Right atrium auricular region (tissue), 2 donors: Measurements from ENCODE around the gene COG1. TPM values are rescaled to one million over a fixed set of nuclear protein-coding genes. Genes with fewer than 3 reads are reported as not detected.

Experiments used
- DNase-seq: peaks from one replicate; pipeline ENCODE4 v3.0.0-alpha.2; 2019; ENCODE audit warnings: low spot score
- H3K27ac ChIP-seq, 2 donors: fragments of 200-600 bp; sonication (generic); 1 replicate in 1 of 2; 2 replicates in 1 of 2; pipeline ENCODE4 v1.5.1; 2016 to 2019
- H3K27me3 ChIP-seq, 2 donors: fragments of 200-600 bp; sonication (generic); one replicate each; pipeline versions ENCODE4 v1.5.1 to v1.6.0; 2017 to 2019
- H3K36me3 ChIP-seq: fragments of 200-600 bp; sonication (generic); one replicate; pipeline ENCODE4 v1.5.1; 2016
- H3K4me1 ChIP-seq, 2 donors: fragments of 200-600 bp; sonication (generic); one replicate each; pipeline versions ENCODE4 v1.5.1 to v1.6.0; 2017 to 2019
- H3K4me3 ChIP-seq, 2 donors: fragments of 200-600 bp; sonication (generic); 1 replicate in 1 of 2; 2 replicates in 1 of 2; pipeline ENCODE4 v1.5.1; 2017 to 2019; ENCODE audit warnings: mild to moderate bottlenecking in 1 of 2, moderate library complexity in 1 of 2
- H3K9me3 ChIP-seq, 2 donors: fragments of 200-600 bp; sonication (generic); one replicate each; pipeline ENCODE4 v1.5.1; 2019
- total RNA-seq, 2 donors: library from RNA; depleted of rRNA; stranded (reverse); fragments of >200 nt; gene quantifications; one replicate each; pipeline ENCODE4 v1.1.0, GENCODE V29; 2016
- TF ChIP-seq, protein P1 (sequence below), 2 donors: fragments of 200-600 bp; sonication (generic); IDR thresholded peaks; one replicate each; pipeline ENCODE4 v1.5.1; 2019; ENCODE audit warnings: antibody characterized with exemption in 2 of 2

COG1 gene
- total RNA-seq, 2 donors from 2014 or later = 17.3 to 21.3 TPM

DNA sequence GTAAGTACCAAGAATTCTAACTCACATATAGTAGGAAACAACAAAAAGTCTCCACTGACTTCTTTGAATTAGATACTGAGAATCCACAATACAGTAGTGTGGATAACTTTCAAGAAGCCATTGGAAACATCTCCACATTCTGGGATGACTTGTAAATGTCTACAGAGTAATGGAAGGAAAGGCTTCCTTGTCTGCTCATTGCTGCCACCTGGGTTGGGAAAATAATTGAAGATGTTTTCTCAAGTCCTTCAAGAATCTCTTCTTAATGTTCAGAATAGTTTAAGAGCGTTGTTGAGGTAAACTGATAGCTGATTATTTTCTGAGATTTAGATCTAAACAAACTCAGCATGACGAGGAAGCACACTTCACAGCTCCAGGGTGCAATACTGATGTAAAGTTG lies 54.9 kb downstream of the COG1 start:
- H3K4me1 ChIP-seq = no peaks in the 10 kb centered on the region
- H3K36me3 ChIP-seq = peaks cover 41% of the 10 kb centered on the region

DNA sequence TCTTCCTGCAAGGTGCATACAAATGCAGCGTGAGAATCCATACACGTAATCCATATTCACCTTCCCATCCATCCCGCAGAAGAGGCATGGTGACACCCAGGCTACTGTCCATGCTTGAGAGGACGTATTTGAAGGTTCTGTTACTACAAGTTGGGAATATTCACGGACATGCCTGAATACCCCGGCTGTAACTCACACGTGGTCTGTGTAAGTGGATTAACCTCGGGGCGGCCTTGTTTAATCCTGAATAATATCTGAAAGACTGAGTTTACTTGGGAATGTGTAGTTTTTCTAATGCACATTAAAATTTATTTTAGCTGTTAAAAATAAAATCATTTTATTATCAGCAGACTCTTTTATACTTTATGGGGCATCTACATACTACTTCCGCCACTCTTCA lies 55.7 kb downstream of the COG1 start:
- H3K27ac ChIP-seq = no peak overlapping the region
- peaks cover 34% of the 10 kb centered on the region for H3K36me3 ChIP-seq
- H3K4me1 ChIP-seq = no peaks in the 10 kb centered on the region
- H3K27me3 ChIP-seq = no peaks in the 10 kb centered on the region
- H3K4me3 ChIP-seq = no peak overlapping the region
- TF ChIP-seq, protein P1, sequence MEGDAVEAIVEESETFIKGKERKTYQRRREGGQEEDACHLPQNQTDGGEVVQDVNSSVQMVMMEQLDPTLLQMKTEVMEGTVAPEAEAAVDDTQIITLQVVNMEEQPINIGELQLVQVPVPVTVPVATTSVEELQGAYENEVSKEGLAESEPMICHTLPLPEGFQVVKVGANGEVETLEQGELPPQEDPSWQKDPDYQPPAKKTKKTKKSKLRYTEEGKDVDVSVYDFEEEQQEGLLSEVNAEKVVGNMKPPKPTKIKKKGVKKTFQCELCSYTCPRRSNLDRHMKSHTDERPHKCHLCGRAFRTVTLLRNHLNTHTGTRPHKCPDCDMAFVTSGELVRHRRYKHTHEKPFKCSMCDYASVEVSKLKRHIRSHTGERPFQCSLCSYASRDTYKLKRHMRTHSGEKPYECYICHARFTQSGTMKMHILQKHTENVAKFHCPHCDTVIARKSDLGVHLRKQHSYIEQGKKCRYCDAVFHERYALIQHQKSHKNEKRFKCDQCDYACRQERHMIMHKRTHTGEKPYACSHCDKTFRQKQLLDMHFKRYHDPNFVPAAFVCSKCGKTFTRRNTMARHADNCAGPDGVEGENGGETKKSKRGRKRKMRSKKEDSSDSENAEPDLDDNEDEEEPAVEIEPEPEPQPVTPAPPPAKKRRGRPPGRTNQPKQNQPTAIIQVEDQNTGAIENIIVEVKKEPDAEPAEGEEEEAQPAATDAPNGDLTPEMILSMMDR (IDR thresholded peaks at IDR 0.05) = no peak
- H3K9me3 ChIP-seq = no peaks in the 10 kb centered on the region
- DNase-seq = no peak

More for the DNA sequence above, 54.9 kb downstream of the COG1 start:
- H3K4me3 ChIP-seq = no peak overlapping the region
- no peaks in the 10 kb centered on the region for H3K9me3 ChIP-seq
- H3K27ac ChIP-seq = no peak overlapping the region
- TF ChIP-seq, protein P1 (IDR thresholded peaks at IDR 0.05) = no peak
- no peaks in the 10 kb centered on the region for H3K27me3 ChIP-seq
- DNase-seq = no peak

DNA sequence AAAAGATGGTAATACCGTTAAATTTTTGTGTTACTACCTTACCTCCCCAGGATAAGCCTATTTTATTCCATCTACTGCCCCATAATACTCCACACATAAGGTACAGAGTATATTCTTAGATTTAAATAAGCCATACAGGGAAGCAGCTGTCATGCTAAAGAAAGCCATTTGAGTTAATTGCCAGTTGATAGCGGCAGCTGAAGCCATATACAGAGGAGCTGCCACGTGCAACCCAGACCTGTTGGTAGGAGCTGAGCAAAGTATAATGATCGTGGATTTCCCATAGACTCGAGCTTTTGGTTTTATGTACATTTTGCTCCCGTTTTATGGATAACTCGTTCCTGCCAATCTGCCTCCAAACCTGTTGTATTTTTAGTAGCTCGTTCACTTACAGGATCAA lies 56.8 kb downstream of the COG1 start:
- DNase-seq = no peak
- peaks cover 29% of the 10 kb centered on the region for H3K36me3 ChIP-seq
- TF ChIP-seq, protein P1 (IDR thresholded peaks at IDR 0.05) = no peak
- no peak overlapping the region for H3K27ac ChIP-seq
- H3K4me1 ChIP-seq = no peaks in the 10 kb centered on the region
- H3K27me3 ChIP-seq = no peaks in the 10 kb centered on the region
- H3K4me3 ChIP-seq = no peak overlapping the region
- no peaks in the 10 kb centered on the region for H3K9me3 ChIP-seq

DNA sequence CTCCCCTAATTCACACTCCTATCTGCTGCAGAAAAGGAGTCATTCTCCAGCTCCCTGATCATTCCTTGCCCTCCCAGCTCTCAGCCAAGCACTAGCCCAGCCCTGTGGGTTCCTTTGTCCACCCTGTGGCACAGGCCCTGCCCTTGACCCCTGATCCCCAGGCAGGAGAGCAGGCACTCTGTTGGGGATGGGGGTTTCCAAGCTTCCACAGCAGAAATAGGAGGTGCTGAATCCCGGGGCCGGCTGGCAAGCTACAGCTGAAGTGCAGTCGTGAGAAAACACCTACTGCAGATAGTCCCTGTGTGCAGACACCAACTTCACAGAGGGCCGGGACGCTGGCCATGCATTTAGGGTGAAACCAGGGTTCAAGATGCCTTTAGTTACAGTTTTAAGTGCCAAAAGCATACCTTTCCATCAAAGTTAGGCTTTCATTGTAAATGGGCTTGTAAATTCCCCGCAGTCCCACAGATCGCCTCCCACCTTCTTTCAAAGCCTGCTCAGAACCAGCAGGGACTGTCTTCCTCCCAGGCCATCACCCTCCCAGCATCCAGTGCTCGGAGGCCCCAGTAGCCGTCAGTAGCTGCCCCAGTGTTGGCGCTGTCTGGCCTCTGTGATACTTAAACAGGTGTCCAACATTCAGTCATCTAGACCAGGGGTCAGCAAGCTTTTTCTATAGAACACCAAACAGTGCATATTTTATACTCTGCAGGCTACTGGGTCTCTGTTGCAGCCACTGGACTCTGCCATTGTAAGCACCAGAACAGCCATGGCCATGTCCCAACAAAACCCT lies 58.2 kb downstream of the COG1 start:
- Histone ChIP-seq H3K4me3 (no peak overlapping the region), H3K27ac (no peak overlapping the region), H3K9me3 (no peaks in the 10 kb centered on the region), H3K4me1 (peaks cover 0 to 4% of the 10 kb centered on the region in 2 donors), H3K27me3 (no peaks in the 10 kb centered on the region), H3K36me3 (peaks cover 17% of the 10 kb centered on the region)
- DNase-seq = no peak
- TF ChIP-seq, protein P1 (IDR thresholded peaks at IDR 0.05) = no peak

DNA sequence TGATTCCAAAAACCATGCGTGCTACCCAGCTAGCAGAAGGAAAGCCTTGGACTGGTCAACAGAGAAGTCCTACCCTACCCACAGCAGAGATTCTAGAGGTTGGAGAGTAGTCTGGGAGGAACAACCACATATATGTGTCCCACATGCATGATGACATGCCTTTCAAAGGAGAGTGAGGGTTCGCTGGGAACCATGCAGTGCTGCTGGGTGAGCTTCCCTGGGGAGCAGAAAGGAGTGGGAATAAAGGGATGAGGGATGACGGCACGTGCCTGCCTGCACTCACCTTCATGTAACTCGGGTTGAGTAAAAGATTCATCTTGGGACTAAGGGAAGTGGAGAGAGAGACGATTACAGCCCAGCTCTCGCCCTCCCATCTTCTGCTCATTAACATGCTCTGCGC lies 59.0 kb downstream of the COG1 start:
- Histone ChIP-seq H3K36me3 (peaks cover 9% of the 10 kb centered on the region), H3K27ac (no peak overlapping the region), H3K27me3 (no peaks in the 10 kb centered on the region), H3K4me3 (no peak overlapping the region), H3K4me1 (peaks cover 0 to 5% of the 10 kb centered on the region in 2 donors), H3K9me3 (no peaks in the 10 kb centered on the region)
- DNase-seq = no peak
- TF ChIP-seq, protein P1 (IDR thresholded peaks at IDR 0.05) = no peak
